ENCODE data around the gene MED6. TPM values are rescaled to one million over a fixed set of nuclear protein-coding genes. Genes with fewer than 3 reads are reported as not detected.
A peak's percentile ranks its signal among the peaks of the same experiment; 100 is the strongest.

The MED6 gene
- total RNA-seq, 2 donors from 2014 or later = 22.4 to 29.8 TPM

DNA sequence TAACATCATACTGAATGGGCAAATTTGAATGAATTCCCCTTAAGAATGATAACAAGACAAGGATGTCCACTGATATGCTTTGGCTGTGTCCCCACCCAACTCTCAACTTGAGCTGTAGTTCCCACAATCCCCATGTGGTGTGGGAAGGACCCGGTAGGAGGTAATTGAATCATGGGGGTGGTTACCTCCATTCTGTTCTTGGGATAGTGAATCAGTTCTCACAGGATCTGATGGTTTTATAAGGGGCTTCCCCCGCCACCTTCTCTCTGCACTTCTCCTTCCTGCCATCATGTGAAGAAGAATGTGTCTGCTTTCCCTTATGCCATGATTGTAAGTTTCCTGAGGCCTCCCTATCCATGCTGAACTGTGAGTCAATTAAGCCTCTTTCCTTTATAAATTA is 29.3 kb downstream of the MED6 start:
- intact Hi-C loops (cut with DNase I) = no loop called here

DNA sequence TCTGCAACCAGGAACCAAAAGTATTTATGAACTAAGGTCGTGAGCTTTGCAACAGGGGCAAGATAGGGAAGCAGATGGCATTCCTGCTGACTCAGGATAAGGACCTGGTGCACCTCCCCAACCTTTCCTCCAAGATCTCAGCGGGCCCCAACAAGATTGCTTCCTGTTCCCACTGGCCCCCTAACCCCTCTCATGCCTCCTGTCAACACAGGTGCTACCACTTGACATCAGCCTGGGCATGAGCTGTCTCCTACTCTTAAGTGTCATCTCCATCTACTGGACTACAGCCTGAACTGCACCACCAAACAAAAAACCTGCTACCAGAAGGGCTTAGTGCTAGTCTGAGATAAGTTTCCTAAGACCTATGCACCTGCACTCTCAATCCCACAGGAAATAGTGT is 32.7 kb downstream of the MED6 start:
- ATAC-seq (no peak), DNase-seq (no peak)
- Histone ChIP-seq H3K27me3 (no peaks in the 10 kb centered on the region), H3K27ac (no peak overlapping the region), H3K4me3 (no peak overlapping the region), H3K36me3 (replicated peaks in 1 of 2; ENCODE audit: insufficient read depth in 1 of 2, low read depth in 2 of 2) (no peaks in the 10 kb centered on the region), H3K4me1 (no peaks in the 10 kb centered on the region), H3K9me3 (no peaks in the 10 kb centered on the region)
- TF ChIP-seq, protein P1, sequence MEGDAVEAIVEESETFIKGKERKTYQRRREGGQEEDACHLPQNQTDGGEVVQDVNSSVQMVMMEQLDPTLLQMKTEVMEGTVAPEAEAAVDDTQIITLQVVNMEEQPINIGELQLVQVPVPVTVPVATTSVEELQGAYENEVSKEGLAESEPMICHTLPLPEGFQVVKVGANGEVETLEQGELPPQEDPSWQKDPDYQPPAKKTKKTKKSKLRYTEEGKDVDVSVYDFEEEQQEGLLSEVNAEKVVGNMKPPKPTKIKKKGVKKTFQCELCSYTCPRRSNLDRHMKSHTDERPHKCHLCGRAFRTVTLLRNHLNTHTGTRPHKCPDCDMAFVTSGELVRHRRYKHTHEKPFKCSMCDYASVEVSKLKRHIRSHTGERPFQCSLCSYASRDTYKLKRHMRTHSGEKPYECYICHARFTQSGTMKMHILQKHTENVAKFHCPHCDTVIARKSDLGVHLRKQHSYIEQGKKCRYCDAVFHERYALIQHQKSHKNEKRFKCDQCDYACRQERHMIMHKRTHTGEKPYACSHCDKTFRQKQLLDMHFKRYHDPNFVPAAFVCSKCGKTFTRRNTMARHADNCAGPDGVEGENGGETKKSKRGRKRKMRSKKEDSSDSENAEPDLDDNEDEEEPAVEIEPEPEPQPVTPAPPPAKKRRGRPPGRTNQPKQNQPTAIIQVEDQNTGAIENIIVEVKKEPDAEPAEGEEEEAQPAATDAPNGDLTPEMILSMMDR (IDR thresholded peaks at IDR 0.05) = peak in 4 of 7 experiments; percentile 17 to 43 (median 26)
- TF ChIP-seq POLR2A (IDR thresholded peaks at IDR 0.05) = no peak
- intact Hi-C loops (cut with DNase I) = no loop called here
- 49 to 63% methylated on average over 2 of the region's 2 CpGs for WGBS, 2 donors

More for the DNA sequence above, 29.3 kb downstream of the MED6 start:
- ATAC-seq = no peak
- Histone ChIP-seq H3K27me3 (no peaks in the 10 kb centered on the region), H3K36me3 (replicated peaks in 1 of 2; ENCODE audit: insufficient read depth in 1 of 2, low read depth in 2 of 2) (peaks cover 0 to 2% of the 10 kb centered on the region in 2 donors), H3K9me3 (no peaks in the 10 kb centered on the region), H3K27ac (no peak overlapping the region), H3K4me3 (no peak overlapping the region), H3K4me1 (no peaks in the 10 kb centered on the region)
- no peak for DNase-seq
- TF ChIP-seq POLR2A (IDR thresholded peaks at IDR 0.05) = no peak
- TF ChIP-seq, protein P1 (IDR thresholded peaks at IDR 0.05) = no peak
- 95 to 100% methylated on average over 2 of the region's 2 CpGs for WGBS, 2 donors

DNA sequence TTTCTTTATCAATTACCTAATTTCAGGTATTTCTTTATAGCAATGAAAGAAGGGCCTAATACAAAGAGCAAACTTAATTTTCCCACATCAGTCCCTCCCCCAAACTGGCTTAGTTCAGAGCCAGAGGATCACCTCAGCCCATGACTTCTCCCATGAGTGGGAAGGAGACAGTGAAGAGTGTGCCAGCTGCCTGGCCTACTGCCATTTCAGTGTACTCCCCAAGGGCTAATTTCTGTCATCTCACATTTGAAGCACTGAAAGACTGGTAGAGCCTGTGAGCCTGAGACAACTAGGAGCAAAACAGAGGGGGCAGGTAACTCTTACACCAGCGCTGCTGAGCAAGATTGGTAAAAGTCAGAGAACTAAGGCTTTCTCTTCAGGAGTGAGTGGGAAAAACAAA is 36.6 kb downstream of the MED6 start:
- 50 to 100% methylated on average over 1 of the region's 1 CpG for WGBS, 2 donors
- H3K4me1 ChIP-seq = no peaks in the 10 kb centered on the region
- intact Hi-C loops (cut with DNase I) = no loop called here
- H3K4me3 ChIP-seq = no peak overlapping the region
- ATAC-seq = no peak
- H3K27me3 ChIP-seq = no peaks in the 10 kb centered on the region
- H3K36me3 ChIP-seq (replicated peaks in 1 of 2; ENCODE audit: insufficient read depth in 1 of 2, low read depth in 2 of 2) = no peaks in the 10 kb centered on the region
- no peak overlapping the region for H3K27ac ChIP-seq
- H3K9me3 ChIP-seq = peaks cover 0 to 6% (median 0%) of the 10 kb centered on the region in 3 donors
- no peak for DNase-seq
- TF ChIP-seq POLR2A (IDR thresholded peaks at IDR 0.05) = no peak
- TF ChIP-seq, protein P1 (IDR thresholded peaks at IDR 0.05) = no peak

DNA sequence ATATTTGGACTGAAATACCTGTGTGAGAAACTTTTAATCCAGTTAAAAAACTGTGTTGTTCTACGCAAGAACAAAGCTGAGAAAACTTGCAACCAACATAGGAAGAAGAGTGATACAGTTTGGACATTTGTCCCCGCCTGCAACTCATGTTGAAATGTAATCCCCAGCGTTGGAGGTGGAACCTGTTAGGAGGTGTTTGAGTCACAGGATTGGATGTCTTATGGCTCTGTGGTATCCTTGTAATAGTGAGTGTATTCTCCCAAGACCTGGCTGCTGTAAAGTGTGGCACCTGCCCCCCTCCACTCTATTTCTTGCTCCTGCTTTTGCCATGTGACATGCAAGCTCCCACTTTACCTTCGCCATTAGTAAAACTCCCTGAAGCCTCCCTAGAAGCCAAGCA is 37.0 kb downstream of the MED6 start:
- WGBS, 2 donors = 98% methylated on average over 4 of the region's 4 CpGs
- TF ChIP-seq POLR2A (IDR thresholded peaks at IDR 0.05) = no peak
- TF ChIP-seq, protein P1 (IDR thresholded peaks at IDR 0.05) = no peak
- Histone ChIP-seq H3K4me1 (no peaks in the 10 kb centered on the region), H3K4me3 (no peak overlapping the region), H3K36me3 (replicated peaks in 1 of 2; ENCODE audit: insufficient read depth in 1 of 2, low read depth in 2 of 2) (no peaks in the 10 kb centered on the region), H3K27me3 (no peaks in the 10 kb centered on the region), H3K9me3 (peaks cover 0 to 6% (median 0%) of the 10 kb centered on the region in 3 donors), H3K27ac (no peak overlapping the region)
- DNase-seq = no peak
- intact Hi-C loops (cut with DNase I) = no loop called here
- ATAC-seq = no peak

DNA sequence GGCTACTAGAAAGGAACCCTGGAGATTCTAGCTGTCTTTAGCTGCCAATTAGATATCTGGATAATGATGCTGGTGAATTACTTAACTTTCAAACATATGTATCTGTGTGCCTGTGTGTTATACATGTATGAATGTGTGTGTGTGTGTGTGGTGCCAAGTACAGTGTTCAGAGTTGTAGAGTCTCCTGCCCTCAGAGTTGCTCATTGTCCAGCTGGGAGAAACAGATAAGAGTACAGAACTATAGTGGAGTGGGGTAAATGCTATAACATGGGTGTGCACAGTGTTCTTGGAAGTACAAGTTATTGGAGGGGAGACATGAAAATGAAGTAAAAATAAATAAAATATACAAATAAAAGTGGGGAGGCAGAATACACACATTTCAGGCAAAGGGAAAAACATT is 42.1 kb downstream of the MED6 start:
- Histone ChIP-seq H3K36me3 (replicated peaks in 1 of 2; ENCODE audit: insufficient read depth in 1 of 2, low read depth in 2 of 2) (no peaks in the 10 kb centered on the region), H3K27me3 (no peaks in the 10 kb centered on the region), H3K9me3 (peaks cover 0 to 6% (median 0%) of the 10 kb centered on the region in 3 donors), H3K27ac (no peak overlapping the region), H3K4me3 (no peak overlapping the region), H3K4me1 (no peaks in the 10 kb centered on the region)
- no peak for TF ChIP-seq POLR2A (IDR thresholded peaks at IDR 0.05)
- TF ChIP-seq, protein P1 (IDR thresholded peaks at IDR 0.05) = no peak
- DNase-seq (no peak), ATAC-seq (no peak)
- intact Hi-C loops (cut with DNase I) = no loop called here
